KMS-11 (cell line): ENCODE measurements around the gene DIAPH1.

Experiments used
- H2AFZ ChIP-seq: fragments of 200-600 bp; sonication (generic); 2 replicates; pipeline ENCODE4 v1.6.1; 2016; ENCODE audit warnings: antibody characterized with exemption, mixed run types, low read depth
- H3K27ac ChIP-seq: fragments of 200-600 bp; sonication (generic); 2 replicates; pipeline ENCODE4 v1.6.1; 2016; ENCODE audit warnings: mild to moderate bottlenecking, mixed run types
- H3K27me3 ChIP-seq: fragments of 200-600 bp; sonication (generic); 2 replicates; pipeline ENCODE4 v1.6.1; 2017; ENCODE audit warnings: mild to moderate bottlenecking, low read depth, mixed run types, moderate library complexity; ENCODE audit not compliant: insufficient read depth
- H3K36me3 ChIP-seq: fragments of 200-600 bp; sonication (generic); 2 replicates; pipeline ENCODE4 v1.6.1; 2017; ENCODE audit warnings: mild to moderate bottlenecking, mixed run types; ENCODE audit not compliant: insufficient read depth
- H3K4me1 ChIP-seq: fragments of 200-600 bp; sonication (generic); 2 replicates; pipeline ENCODE4 v1.6.1; 2016; ENCODE audit warnings: mild to moderate bottlenecking, low read depth, mixed run types; ENCODE audit not compliant: poor library complexity, severe bottlenecking
- H3K4me2 ChIP-seq: fragments of 200-600 bp; sonication (generic); 2 replicates; pipeline ENCODE4 v1.7.0; 2016; ENCODE audit warnings: mild to moderate bottlenecking, mixed run types
- H3K4me3 ChIP-seq: fragments of 200-600 bp; sonication (generic); IDR thresholded peaks from 2 replicates; pipeline ENCODE4 v1.6.1; 2017; ENCODE audit warnings: low read depth, low read length, mixed read lengths; ENCODE audit not compliant: insufficient read depth
- H3K79me2 ChIP-seq: fragments of 200-600 bp; sonication (generic); 2 replicates; pipeline ENCODE4 v1.6.1; 2016; ENCODE audit warnings: low read depth, mixed run types; ENCODE audit not compliant: insufficient read depth
- H3K9ac ChIP-seq: fragments of 200-600 bp; sonication (generic); 2 replicates; pipeline ENCODE4 v1.6.1; 2016; ENCODE audit warnings: mild to moderate bottlenecking, mixed run types
- H4K20me1 ChIP-seq: fragments of 200-600 bp; sonication (generic); 2 replicates; pipeline ENCODE4 v1.6.1; 2016; ENCODE audit warnings: mild to moderate bottlenecking, mixed run types; ENCODE audit not compliant: insufficient read depth
- CTCF ChIP-seq: fragments of 200-600 bp; sonication (generic); conservative IDR thresholded peaks from 2 replicates; pipeline ENCODE4 v1.6.1; 2017; ENCODE audit warnings: low read depth, mild to moderate bottlenecking, antibody characterized with exemption, low read length, moderate library complexity, mixed read lengths

DIAPH1 gene

GRCh38 chr5:141636413-141637122 is 17.8 kb upstream of the DIAPH1 start, which contains the start of the genes HDAC3 and RELL2:
Gene HDAC3, minus strand, starts transcription at chr5:141636849. Its CDS starts 59 bp downstream, at chr5:141636790.
Gene RELL2, plus strand, starts transcription at chr5:141636997. Its CDS starts 1,229 bp downstream, at chr5:141638226.
- no peak within 1 kb of the TSS for H3K27ac ChIP-seq
- H3K4me3 ChIP-seq, result no peak within 1 kb of the TSS

GRCh38 chr5:141636106-141636412 is 17.3 kb upstream of the DIAPH1 start:
- peak overlapping the region; percentile 98; the same call in 1 of the 2 replicates for H2AFZ ChIP-seq
- H3K79me2 ChIP-seq, result peaks cover 14% of the 10 kb centered on the region
- H3K36me3 ChIP-seq, result no peaks in the 10 kb centered on the region
- H4K20me1 ChIP-seq, result no peaks in the 10 kb centered on the region
- H3K27ac ChIP-seq, result no peak overlapping the region
- H3K27me3 ChIP-seq, result no peaks in the 10 kb centered on the region
- peaks cover 21% of the 10 kb centered on the region for H3K4me1 ChIP-seq
- peak overlapping the region; percentile 77 for H3K4me2 ChIP-seq
- TF ChIP-seq CTCF, result no peak
- H3K4me3 ChIP-seq, result no peak overlapping the region
- H3K9ac ChIP-seq, result peak overlapping the region; percentile 41; the same call in 1 of the 2 replicates

More at GRCh38 chr5:141636413-141637122, 17.8 kb upstream of the DIAPH1 start, which contains the start of the genes HDAC3 and RELL2:
- H3K36me3 ChIP-seq, result no peaks in the 10 kb centered on the region
- peak within 1 kb of the TSS; percentile 77 for H3K4me2 ChIP-seq
- H2AFZ ChIP-seq, result peak within 1 kb of the TSS; percentile 98
- H3K27me3 ChIP-seq, result no peaks in the 10 kb centered on the region
- peaks cover 14% of the 10 kb centered on the region for H3K79me2 ChIP-seq
- peaks cover 21% of the 10 kb centered on the region for H3K4me1 ChIP-seq
- H4K20me1 ChIP-seq, result no peaks in the 10 kb centered on the region
- H3K9ac ChIP-seq, result peak within 1 kb of the TSS; percentile 41; the same call in 1 of the 2 replicates
- no peak for TF ChIP-seq CTCF

- Histone ChIP-seq H3K4me1 (peaks cover 21% of the 10 kb centered on the region), H4K20me1 (no peaks in the 10 kb centered on the region), H3K9ac (no peak overlapping the region), H3K36me3 (no peaks in the 10 kb centered on the region), H2AFZ (no peak overlapping the region), H3K27ac (no peak overlapping the region), H3K4me2 (peak overlapping the region; percentile 77), H3K27me3 (no peaks in the 10 kb centered on the region), H3K4me3 (no peak overlapping the region), H3K79me2 (peaks cover 14% of the 10 kb centered on the region)
- TF ChIP-seq CTCF, result no peak
These were observed 16.8 kb upstream of the DIAPH1 start for GRCh38 chr5:141635646-141636045.

GRCh38 chr5:141634720-141635119 is 15.9 kb upstream of the DIAPH1 start:
- H3K27me3 ChIP-seq, result no peaks in the 10 kb centered on the region
- no peaks in the 10 kb centered on the region for H3K36me3 ChIP-seq
- H3K27ac ChIP-seq, result no peak overlapping the region
- H3K79me2 ChIP-seq, result peaks cover 14% of the 10 kb centered on the region
- no peak overlapping the region for H3K9ac ChIP-seq
- no peak overlapping the region for H3K4me2 ChIP-seq
- H4K20me1 ChIP-seq, result no peaks in the 10 kb centered on the region
- peaks cover 21% of the 10 kb centered on the region for H3K4me1 ChIP-seq
- no peak overlapping the region for H2AFZ ChIP-seq
- no peak for TF ChIP-seq CTCF
- H3K4me3 ChIP-seq, result no peak overlapping the region
